ENCODE data around the gene IDH3A.
A peak's percentile ranks its signal among the peaks of the same experiment; 100 is the strongest.

Gene IDH3A

GRCh38 chr15:78177447-78177873 lies 28.3 kb downstream of the IDH3A start:
- no peak overlapping the region for H3K27ac ChIP-seq

GRCh38 chr15:78178064-78178463 lies 28.9 kb downstream of the IDH3A start:
- TF ChIP-seq CTCF (IDR thresholded peaks at IDR 0.05) (no peak), ZFX (IDR thresholded peaks at IDR 0.05; ENCODE audit: borderline replicate concordance) (no peak)
- H3K27ac ChIP-seq: no peak overlapping the region

More at GRCh38 chr15:78177447-78177873, 28.3 kb downstream of the IDH3A start:
- peak; percentile 87 for TF ChIP-seq CTCF (IDR thresholded peaks at IDR 0.05)
- TF ChIP-seq ZFX (IDR thresholded peaks at IDR 0.05; ENCODE audit: borderline replicate concordance): no peak

- no peak overlapping the region for H3K27ac ChIP-seq
- no peak for TF ChIP-seq ZFX (IDR thresholded peaks at IDR 0.05; ENCODE audit: borderline replicate concordance)
- no peak for TF ChIP-seq CTCF (IDR thresholded peaks at IDR 0.05)
Observed at GRCh38 chr15:78179286-78179840, 30.2 kb downstream of the IDH3A start.

GRCh38 chr15:78179906-78180305 lies 30.7 kb downstream of the IDH3A start:
- TF ChIP-seq CTCF (IDR thresholded peaks at IDR 0.05) (no peak), ZFX (IDR thresholded peaks at IDR 0.05; ENCODE audit: borderline replicate concordance) (no peak)
- no peak overlapping the region for H3K27ac ChIP-seq

GRCh38 chr15:78182336-78182700 lies 33.2 kb downstream of the IDH3A start:
- H3K27ac ChIP-seq: no peak overlapping the region
- TF ChIP-seq CTCF (IDR thresholded peaks at IDR 0.05) (no peak), ZFX (IDR thresholded peaks at IDR 0.05; ENCODE audit: borderline replicate concordance) (no peak)

- no peak overlapping the region for H3K27ac ChIP-seq
- no peak for TF ChIP-seq ZFX (IDR thresholded peaks at IDR 0.05; ENCODE audit: borderline replicate concordance)
- TF ChIP-seq CTCF (IDR thresholded peaks at IDR 0.05): no peak
Observed at GRCh38 chr15:78182821-78183220, 33.7 kb downstream of the IDH3A start.

- TF ChIP-seq CTCF (IDR thresholded peaks at IDR 0.05): no peak
- no peak for TF ChIP-seq ZFX (IDR thresholded peaks at IDR 0.05; ENCODE audit: borderline replicate concordance)
- no peak overlapping the region for H3K27ac ChIP-seq
Observed at GRCh38 chr15:78192826-78193594, 43.8 kb downstream of the IDH3A start.
